Ectodermal cell (in vitro differentiated cells): ENCODE measurements around the gene ABLIM1.

ENCODE experiments used
- H3K27ac ChIP-seq: 2 replicates; pipeline ENCODE4 v1.7.0; 2013; ENCODE audit warnings: mild to moderate bottlenecking, low read depth, low read length; ENCODE audit not compliant: insufficient read depth, poor library complexity, severe bottlenecking
- H3K27me3 ChIP-seq: 2 replicates; pipeline ENCODE4 v1.7.0; 2013; ENCODE audit warnings: mild to moderate bottlenecking, low read length; ENCODE audit not compliant: insufficient read depth, control insufficient read depth, poor library complexity, severe bottlenecking
- H3K36me3 ChIP-seq: one replicate; pipeline ENCODE4 v1.7.0; 2013; ENCODE audit warnings: low read length; ENCODE audit not compliant: control insufficient read depth, insufficient read depth
- H3K4me1 ChIP-seq: one replicate; pipeline ENCODE4 v1.7.0; 2013; ENCODE audit warnings: low read length; ENCODE audit not compliant: control insufficient read depth, insufficient read depth
- H3K4me3 ChIP-seq: 2 replicates; pipeline ENCODE4 v1.7.0; 2013; ENCODE audit warnings: low read depth, low read length, control low read depth; ENCODE audit not compliant: insufficient read depth
- H3K9me3 ChIP-seq: 2 replicates; pipeline ENCODE4 v1.7.0; 2013; ENCODE audit warnings: mild to moderate bottlenecking, low read length, moderate library complexity; ENCODE audit not compliant: control insufficient read depth
- WGBS, 2 experiments: methylation state at CpG; one replicate each; pipeline ENCODE4 v1.1.7; 2013; ENCODE audit warnings: missing lambda C conversion rate in 2 of 2; 5-methylcytosine and 5-hydroxymethylcytosine counted together

Gene ABLIM1

GRCh38 chr10:114664127-114664526 is 6.1 kb upstream of the ABLIM1 start:
- H3K4me1 ChIP-seq: peaks cover 3% of the 10 kb centered on the region
- 84 to 89% methylated on average over 3 of the region's 4 CpGs for WGBS, 2 experiments

DNA sequence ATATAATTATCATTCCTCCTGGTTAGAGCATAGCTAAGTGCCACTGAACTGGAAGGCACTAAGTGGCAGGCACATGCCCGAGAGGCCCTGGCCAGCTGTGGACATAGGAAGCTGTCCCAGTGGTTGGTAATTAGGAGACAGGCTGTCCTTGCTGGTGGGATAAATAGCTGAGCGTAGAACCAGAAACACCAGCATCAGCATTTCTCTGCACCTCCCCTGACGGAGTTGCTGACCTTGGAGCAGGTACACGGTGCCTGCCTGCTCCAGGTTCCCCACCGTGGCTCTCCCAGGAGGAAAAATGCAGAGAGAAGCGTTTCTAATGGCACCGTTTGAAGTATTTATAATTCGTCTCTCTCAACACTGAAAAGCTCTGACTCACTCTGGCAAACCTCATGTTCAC is 5.6 kb upstream of the ABLIM1 start:
- Histone ChIP-seq H3K27me3 (no peaks in the 10 kb centered on the region), H3K4me1 (peaks cover 3% of the 10 kb centered on the region), H3K36me3 (no peaks in the 10 kb centered on the region), H3K27ac (no peak overlapping the region), H3K9me3 (no peaks in the 10 kb centered on the region), H3K4me3 (no peak overlapping the region)
- 62 to 64% methylated on average over 8 of the region's 8 CpGs for WGBS, 2 experiments

More at GRCh38 chr10:114664127-114664526, 6.1 kb upstream of the ABLIM1 start:
- Histone ChIP-seq H3K4me3 (no peak overlapping the region), H3K27ac (no peak overlapping the region), H3K36me3 (no peaks in the 10 kb centered on the region), H3K9me3 (no peaks in the 10 kb centered on the region), H3K27me3 (no peaks in the 10 kb centered on the region)

GRCh38 chr10:114662646-114663217 is 4.7 kb upstream of the ABLIM1 start:
- H3K27me3 ChIP-seq: no peaks in the 10 kb centered on the region
- H3K4me3 ChIP-seq: no peak overlapping the region
- WGBS, 2 experiments: 70 to 73% methylated on average over 5 of the region's 5 CpGs
- H3K9me3 ChIP-seq: no peaks in the 10 kb centered on the region
- H3K4me1 ChIP-seq: peaks cover 3% of the 10 kb centered on the region
- H3K36me3 ChIP-seq: no peaks in the 10 kb centered on the region
- no peak overlapping the region for H3K27ac ChIP-seq

DNA sequence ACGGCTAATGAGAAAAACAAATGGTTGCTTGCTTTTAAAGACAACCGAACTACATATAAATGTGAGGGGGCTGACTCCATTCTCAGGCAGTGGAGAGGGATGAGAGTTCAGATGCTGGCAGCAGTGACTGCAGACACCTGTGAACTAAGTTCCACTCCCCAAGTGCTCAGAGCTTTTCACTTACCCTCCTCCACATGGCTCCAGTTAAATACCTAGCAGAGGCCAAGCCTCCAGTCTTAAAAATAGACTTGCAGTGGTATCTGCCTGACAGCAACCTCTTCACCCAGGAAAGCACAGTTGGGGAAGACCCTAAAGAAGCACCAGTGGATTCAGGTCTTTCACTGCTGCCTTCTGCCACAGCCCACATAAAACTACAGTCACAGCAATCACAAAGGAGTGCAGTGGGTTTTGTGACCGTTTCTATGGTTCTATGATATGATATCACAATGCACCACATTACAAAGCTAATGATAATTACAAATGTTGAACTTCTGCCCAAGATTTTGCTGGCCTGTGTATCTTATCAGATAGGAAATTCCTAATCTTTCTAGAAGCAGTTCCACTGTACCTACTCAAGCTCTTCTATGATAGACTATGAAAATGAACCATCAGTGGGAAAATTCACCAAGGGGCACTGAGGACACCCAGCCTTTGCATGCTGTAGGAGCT is 3.3 kb upstream of the ABLIM1 start:
- Histone ChIP-seq H3K36me3 (no peaks in the 10 kb centered on the region), H3K27me3 (no peaks in the 10 kb centered on the region), H3K4me1 (peaks cover 3% of the 10 kb centered on the region), H3K9me3 (no peaks in the 10 kb centered on the region), H3K27ac (no peak overlapping the region), H3K4me3 (no peak overlapping the region)
- 93 to 96% methylated on average over 2 to 3 of the region's 3 CpGs for WGBS, 2 experiments

GRCh38 chr10:114655671-114656070 is 2.4 kb downstream of the ABLIM1 start:
- no peaks in the 10 kb centered on the region for H3K27me3 ChIP-seq
- no peaks in the 10 kb centered on the region for H3K4me1 ChIP-seq
- no peak overlapping the region for H3K27ac ChIP-seq
- no peaks in the 10 kb centered on the region for H3K36me3 ChIP-seq
- no peaks in the 10 kb centered on the region for H3K9me3 ChIP-seq
- H3K4me3 ChIP-seq: no peak overlapping the region
- WGBS, 2 experiments: 91 to 96% methylated on average over 7 of the region's 7 CpGs

- 90 to 92% methylated on average over 2 to 3 of the region's 3 CpGs for WGBS, 2 experiments
- Histone ChIP-seq H3K4me3 (no peak overlapping the region), H3K27me3 (no peaks in the 10 kb centered on the region), H3K9me3 (no peaks in the 10 kb centered on the region), H3K4me1 (no peaks in the 10 kb centered on the region), H3K27ac (no peak overlapping the region), H3K36me3 (no peaks in the 10 kb centered on the region)
These were observed 3.1 kb downstream of the ABLIM1 start for GRCh38 chr10:114654822-114655575.

GRCh38 chr10:114653926-114654325 is 4.1 kb downstream of the ABLIM1 start:
- Histone ChIP-seq H3K9me3 (no peaks in the 10 kb centered on the region), H3K27ac (no peak overlapping the region), H3K4me1 (no peaks in the 10 kb centered on the region), H3K36me3 (no peaks in the 10 kb centered on the region), H3K27me3 (no peaks in the 10 kb centered on the region), H3K4me3 (no peak overlapping the region)
- 87 to 92% methylated on average over 4 of the region's 4 CpGs for WGBS, 2 experiments

GRCh38 chr10:114652402-114653368 is 5.4 kb downstream of the ABLIM1 start:
- Histone ChIP-seq H3K27ac (no peak overlapping the region), H3K36me3 (no peaks in the 10 kb centered on the region), H3K4me1 (no peaks in the 10 kb centered on the region), H3K27me3 (no peaks in the 10 kb centered on the region), H3K9me3 (no peaks in the 10 kb centered on the region), H3K4me3 (no peak overlapping the region)
- WGBS, 2 experiments: 92 to 96% methylated on average over 9 to 10 of the region's 10 CpGs

DNA sequence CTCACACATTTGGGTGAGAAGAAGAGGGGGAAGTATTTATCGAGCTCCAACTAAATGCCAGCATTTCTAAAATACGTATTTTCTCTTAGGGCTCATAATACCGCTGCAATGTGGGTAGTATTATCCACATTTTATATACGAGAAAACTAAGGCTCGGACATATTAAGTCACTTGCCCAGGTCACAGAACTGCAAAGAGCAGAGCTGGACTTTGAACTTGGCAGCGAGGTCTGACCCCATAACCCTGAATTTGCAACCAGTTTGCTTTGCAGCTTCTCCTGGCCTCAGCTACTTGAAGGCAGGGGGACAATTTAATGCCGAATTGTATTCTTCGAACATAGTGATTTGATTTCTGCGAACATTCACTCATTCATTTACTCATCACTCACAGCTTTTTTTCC is 7.2 kb downstream of the ABLIM1 start:
- no peak overlapping the region for H3K27ac ChIP-seq
- 93 to 96% methylated on average over 8 to 9 of the region's 9 CpGs for WGBS, 2 experiments

More for the DNA sequence above, 7.2 kb downstream of the ABLIM1 start:
- Histone ChIP-seq H3K36me3 (no peaks in the 10 kb centered on the region), H3K4me1 (no peaks in the 10 kb centered on the region), H3K27me3 (no peaks in the 10 kb centered on the region), H3K4me3 (no peak overlapping the region), H3K9me3 (no peaks in the 10 kb centered on the region)
